Liver (tissue), 9 donors: ENCODE data around the gene RAB3GAP1. TPM values are rescaled to one million over a fixed set of nuclear protein-coding genes. Genes with fewer than 3 reads are reported as not detected.

ENCODE experiments used
- DNase-seq: peaks from one replicate; pipeline ENCODE4 v3.0.0-alpha.2; 2017; ENCODE audit warnings: low spot score
- H3K27ac ChIP-seq, 2 donors: one replicate each; pipeline ENCODE4 v1.7.0; 2013; ENCODE audit warnings: inconsistent platforms in 2 of 2, low read length in 2 of 2, control low read depth in 1 of 2, low read depth in 1 of 2, mild to moderate bottlenecking in 1 of 2
- H3K27me3 ChIP-seq, 4 donors: one replicate each; pipeline versions ENCODE4 v1.6.1 to v1.7.0; 2013; ENCODE audit warnings: low read length in 3 of 4, inconsistent platforms in 1 of 4, mild to moderate bottlenecking in 1 of 4, moderate library complexity in 1 of 4; ENCODE audit not compliant: control insufficient read depth in 4 of 4, insufficient read depth in 4 of 4
- H3K36me3 ChIP-seq, 4 donors: one replicate each; pipeline versions ENCODE4 v1.6.1 to v1.7.0; 2013; ENCODE audit warnings: low read length in 3 of 4, mild to moderate bottlenecking in 3 of 4, low read depth in 1 of 4, moderate library complexity in 1 of 4; ENCODE audit not compliant: control insufficient read depth in 4 of 4, insufficient read depth in 3 of 4
- H3K4me1 ChIP-seq, 4 donors: one replicate each; pipeline versions ENCODE4 v1.6.1 to v1.7.0; 2013; ENCODE audit warnings: low read length in 3 of 4, mild to moderate bottlenecking in 3 of 4, moderate library complexity in 1 of 4; ENCODE audit not compliant: control insufficient read depth in 4 of 4, insufficient read depth in 4 of 4
- H3K4me3 ChIP-seq, 3 donors: one replicate each; pipeline versions ENCODE4 v1.6.1 to v1.7.0; 2013; ENCODE audit warnings: low read length in 3 of 3, control low read depth in 1 of 3, low read depth in 1 of 3, mild to moderate bottlenecking in 1 of 3
- H3K9ac ChIP-seq, 2 donors: one replicate each; pipeline ENCODE4 v1.7.0; 2013; ENCODE audit warnings: low read length in 2 of 2, mild to moderate bottlenecking in 2 of 2, moderate library complexity in 2 of 2, control low read depth in 1 of 2, low read depth in 1 of 2
- H3K9me3 ChIP-seq, 4 donors: one replicate each; pipeline versions ENCODE4 v1.6.1 to v1.7.0; 2013; ENCODE audit warnings: low read length in 3 of 4; ENCODE audit not compliant: control insufficient read depth in 4 of 4
- EGR1 ChIP-seq, 2 donors: IDR thresholded peaks; 2 replicates each; pipeline ENCODE4 v1.6.1; 2016 to 2018; ENCODE audit warnings: antibody characterized with exemption in 2 of 2, low read depth in 2 of 2
- FOXA1 ChIP-seq: IDR thresholded peaks from 2 replicates; pipeline ENCODE4 v1.6.1; 2016; ENCODE audit warnings: antibody characterized with exemption
- FOXA2 ChIP-seq: IDR thresholded peaks from 2 replicates; pipeline ENCODE4 v1.6.1; 2016; ENCODE audit warnings: antibody characterized with exemption
- HNF4A ChIP-seq, 2 donors: conservative IDR thresholded peaks; 2 replicates each; pipeline ENCODE4 v1.6.1; 2016; ENCODE audit warnings: antibody characterized with exemption in 2 of 2, mild to moderate bottlenecking in 2 of 2
- HNF4G ChIP-seq: IDR thresholded peaks from 2 replicates; pipeline ENCODE4 v1.6.1; 2016; ENCODE audit warnings: antibody characterized with exemption
- JUND ChIP-seq, 2 donors: IDR thresholded peaks; 2 replicates each; pipeline ENCODE4 v1.6.1; 2016; ENCODE audit warnings: antibody characterized with exemption in 2 of 2
- MAX ChIP-seq: IDR thresholded peaks from 2 replicates; pipeline ENCODE4 v1.6.1; 2016; ENCODE audit warnings: antibody characterized with exemption
- NR2F2 ChIP-seq: IDR thresholded peaks from 2 replicates; pipeline ENCODE4 v1.6.1; 2016; ENCODE audit warnings: antibody characterized with exemption
- RAD21 ChIP-seq, 2 donors: IDR thresholded peaks; 2 replicates each; pipeline ENCODE4 v1.6.1; 2016; ENCODE audit warnings: antibody characterized with exemption in 2 of 2, mild to moderate bottlenecking in 2 of 2
- SP1 ChIP-seq: IDR thresholded peaks from 2 replicates; pipeline ENCODE4 v1.6.1; 2018; ENCODE audit warnings: antibody characterized with exemption, mild to moderate bottlenecking
- TAF1 ChIP-seq: conservative IDR thresholded peaks from 2 replicates; pipeline ENCODE4 v1.6.1; 2016; ENCODE audit warnings: antibody characterized with exemption, mild to moderate bottlenecking
- YY1 ChIP-seq: IDR thresholded peaks from 2 replicates; pipeline ENCODE4 v1.6.1; 2016; ENCODE audit warnings: antibody characterized with exemption, mild to moderate bottlenecking
- ZBTB33 ChIP-seq: IDR thresholded peaks from 2 replicates; pipeline ENCODE4 v1.6.1; 2016; ENCODE audit warnings: antibody characterized with exemption
- WGBS: extraction: QIAGEN DNeasy Blood & Tissue Kit; methylation state at CpG from one replicate; pipeline ENCODE4 v1.1.7; 2013; 5-methylcytosine and 5-hydroxymethylcytosine counted together
- polyA plus RNA-seq, 2 donors: library from polyadenylated mRNA; stranded (reverse) in 1 of 2; unstranded in 1 of 2; fragments of 200-250 nt in 1 of 2; fragments of >200 nt in 1 of 2; fragmentation: Nextera tagmentation in 1 of 2; extraction: Ambion mirVana in 1 of 2; gene quantifications; one replicate each; pipeline versions ENCODE4 v1.2.1 to v1.2.3, GENCODE V29; 2013 to 2015
- total RNA-seq, 2 donors: library from RNA; depleted of rRNA; stranded (reverse); fragments of >200 nt; gene quantifications; one replicate each; pipeline ENCODE4 v1.2.3, GENCODE V29; 2014
- TF ChIP-seq, protein P1 (sequence below): IDR thresholded peaks from 2 replicates; pipeline ENCODE4 v1.6.1; 2016; ENCODE audit warnings: antibody characterized with exemption
- TF ChIP-seq, protein P2 (sequence below): IDR thresholded peaks from 2 replicates; pipeline ENCODE4 v1.6.1; 2016; ENCODE audit warnings: antibody characterized with exemption, mild to moderate bottlenecking
- donor health status: healthy.
- donor health status: healthy.
- donor health status: healthy.
- donor health status: healthy.
- donor health status: healthy.

Gene RAB3GAP1
- total and polyA plus RNA-seq, 4 donors = 8.8 to 30.0 (median 15.1) TPM

DNA sequence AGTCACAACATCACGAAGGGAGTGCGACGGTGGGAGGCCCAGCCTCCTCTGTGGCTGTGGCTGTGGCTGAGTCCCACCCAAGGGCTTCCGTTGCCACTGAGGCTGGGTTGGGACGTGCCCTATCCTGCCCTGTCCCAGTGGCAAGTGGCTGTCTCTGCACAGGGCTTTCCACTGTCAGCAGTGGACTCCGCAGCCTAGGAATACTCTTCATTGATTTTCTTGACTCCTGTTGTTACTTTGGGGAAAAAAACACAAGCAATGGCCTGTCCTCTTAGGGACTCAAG lies 122.7 kb downstream of the RAB3GAP1 start:
- no peaks in the 10 kb centered on the region for H3K4me1 ChIP-seq
- no peak overlapping the region for H3K27ac ChIP-seq
- H3K4me3 ChIP-seq = no peak overlapping the region
- 98% methylated on average over 6 of the region's 6 CpGs for WGBS
- H3K36me3 ChIP-seq = peaks cover 4 to 30% (median 9%) of the 10 kb centered on the region in 4 donors
- TF ChIP-seq, protein P1, sequence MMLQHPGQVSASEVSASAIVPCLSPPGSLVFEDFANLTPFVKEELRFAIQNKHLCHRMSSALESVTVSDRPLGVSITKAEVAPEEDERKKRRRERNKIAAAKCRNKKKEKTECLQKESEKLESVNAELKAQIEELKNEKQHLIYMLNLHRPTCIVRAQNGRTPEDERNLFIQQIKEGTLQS = no peak
- TF ChIP-seq, protein P2, sequence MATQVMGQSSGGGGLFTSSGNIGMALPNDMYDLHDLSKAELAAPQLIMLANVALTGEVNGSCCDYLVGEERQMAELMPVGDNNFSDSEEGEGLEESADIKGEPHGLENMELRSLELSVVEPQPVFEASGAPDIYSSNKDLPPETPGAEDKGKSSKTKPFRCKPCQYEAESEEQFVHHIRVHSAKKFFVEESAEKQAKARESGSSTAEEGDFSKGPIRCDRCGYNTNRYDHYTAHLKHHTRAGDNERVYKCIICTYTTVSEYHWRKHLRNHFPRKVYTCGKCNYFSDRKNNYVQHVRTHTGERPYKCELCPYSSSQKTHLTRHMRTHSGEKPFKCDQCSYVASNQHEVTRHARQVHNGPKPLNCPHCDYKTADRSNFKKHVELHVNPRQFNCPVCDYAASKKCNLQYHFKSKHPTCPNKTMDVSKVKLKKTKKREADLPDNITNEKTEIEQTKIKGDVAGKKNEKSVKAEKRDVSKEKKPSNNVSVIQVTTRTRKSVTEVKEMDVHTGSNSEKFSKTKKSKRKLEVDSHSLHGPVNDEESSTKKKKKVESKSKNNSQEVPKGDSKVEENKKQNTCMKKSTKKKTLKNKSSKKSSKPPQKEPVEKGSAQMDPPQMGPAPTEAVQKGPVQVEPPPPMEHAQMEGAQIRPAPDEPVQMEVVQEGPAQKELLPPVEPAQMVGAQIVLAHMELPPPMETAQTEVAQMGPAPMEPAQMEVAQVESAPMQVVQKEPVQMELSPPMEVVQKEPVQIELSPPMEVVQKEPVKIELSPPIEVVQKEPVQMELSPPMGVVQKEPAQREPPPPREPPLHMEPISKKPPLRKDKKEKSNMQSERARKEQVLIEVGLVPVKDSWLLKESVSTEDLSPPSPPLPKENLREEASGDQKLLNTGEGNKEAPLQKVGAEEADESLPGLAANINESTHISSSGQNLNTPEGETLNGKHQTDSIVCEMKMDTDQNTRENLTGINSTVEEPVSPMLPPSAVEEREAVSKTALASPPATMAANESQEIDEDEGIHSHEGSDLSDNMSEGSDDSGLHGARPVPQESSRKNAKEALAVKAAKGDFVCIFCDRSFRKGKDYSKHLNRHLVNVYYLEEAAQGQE = no peak
- TF ChIP-seq ZBTB33 = no peak
- no peak for TF ChIP-seq FOXA2
- no peak for TF ChIP-seq HNF4G
- TF ChIP-seq JUND (IDR thresholded peaks at IDR 0.05) = no peak
- no peak for TF ChIP-seq MAX
- no peaks in the 10 kb centered on the region for H3K27me3 ChIP-seq
- H3K9ac ChIP-seq = no peak overlapping the region
- DNase-seq = no peak
- H3K9me3 ChIP-seq = peaks cover 0 to 2% (median 0%) of the 10 kb centered on the region in 4 donors

- DNase-seq = no peak
- H3K27ac ChIP-seq = no peak overlapping the region
- no peaks in the 10 kb centered on the region for H3K4me1 ChIP-seq
- WGBS = 97% methylated on average over 3 of the region's 3 CpGs
- H3K36me3 ChIP-seq = peaks cover 4 to 29% (median 8%) of the 10 kb centered on the region in 4 donors
- peaks cover 0 to 2% (median 0%) of the 10 kb centered on the region in 4 donors for H3K9me3 ChIP-seq
- H3K4me3 ChIP-seq = no peak overlapping the region
- H3K9ac ChIP-seq = no peak overlapping the region
- no peaks in the 10 kb centered on the region for H3K27me3 ChIP-seq
- TF ChIP-seq ZBTB33 = no peak
- no peak for TF ChIP-seq NR2F2
- TF ChIP-seq, protein P2 = no peak
- no peak for TF ChIP-seq FOXA1
- no peak for TF ChIP-seq HNF4G
- TF ChIP-seq RAD21 (IDR thresholded peaks at IDR 0.05) = no peak
- no peak for TF ChIP-seq SP1
- TF ChIP-seq EGR1 (IDR thresholded peaks at IDR 0.05; ENCODE audit: low read depth in 2 of 2) = no peak
- no peak for TF ChIP-seq HNF4A (conservative IDR thresholded peaks at IDR 0.05)
- no peak for TF ChIP-seq YY1
- TF ChIP-seq TAF1 = no peak
Observed at GRCh38 chr2:135175177-135175576, 123.1 kb downstream of the RAB3GAP1 start.
